HG03039 (cell line): ENCODE measurements around the gene JAK3.
"Not testable (repeated sequence)": the region's sequence is repeated elsewhere in the genome, so short reads cannot be mapped to it uniquely, and the experiment has no call there.

Source experiments
- ATAC-seq: cut with Tn5 transposase; IDR thresholded peaks from one replicate; pipeline ENCODE4 v1.9.1; 2021; ENCODE audit warnings: mild to moderate bottlenecking, moderate library complexity; ENCODE audit not compliant: unreplicated experiment

JAK3 gene

DNA sequence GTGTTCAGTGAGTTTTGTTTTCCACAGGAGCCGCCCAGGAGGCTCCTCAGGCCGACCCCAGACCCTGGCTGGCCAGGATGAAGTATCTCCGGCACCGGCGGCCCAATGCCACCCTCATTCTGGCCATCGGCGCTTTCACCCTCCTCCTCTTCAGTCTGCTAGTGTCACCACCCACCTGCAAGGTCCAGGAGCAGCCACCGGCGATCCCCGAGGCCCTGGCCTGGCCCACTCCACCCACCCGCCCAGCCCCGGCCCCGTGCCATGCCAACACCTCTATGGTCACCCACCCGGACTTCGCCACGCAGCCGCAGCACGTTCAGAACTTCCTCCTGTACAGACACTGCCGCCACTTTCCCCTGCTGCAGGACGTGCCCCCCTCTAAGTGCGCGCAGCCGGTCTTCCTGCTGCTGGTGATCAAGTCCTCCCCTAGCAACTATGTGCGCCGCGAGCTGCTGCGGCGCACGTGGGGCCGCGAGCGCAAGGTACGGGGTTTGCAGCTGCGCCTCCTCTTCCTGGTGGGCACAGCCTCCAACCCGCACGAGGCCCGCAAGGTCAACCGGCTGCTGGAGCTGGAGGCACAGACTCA, 40.0 kb downstream of the JAK3 start:
- no peak for ATAC-seq

DNA sequence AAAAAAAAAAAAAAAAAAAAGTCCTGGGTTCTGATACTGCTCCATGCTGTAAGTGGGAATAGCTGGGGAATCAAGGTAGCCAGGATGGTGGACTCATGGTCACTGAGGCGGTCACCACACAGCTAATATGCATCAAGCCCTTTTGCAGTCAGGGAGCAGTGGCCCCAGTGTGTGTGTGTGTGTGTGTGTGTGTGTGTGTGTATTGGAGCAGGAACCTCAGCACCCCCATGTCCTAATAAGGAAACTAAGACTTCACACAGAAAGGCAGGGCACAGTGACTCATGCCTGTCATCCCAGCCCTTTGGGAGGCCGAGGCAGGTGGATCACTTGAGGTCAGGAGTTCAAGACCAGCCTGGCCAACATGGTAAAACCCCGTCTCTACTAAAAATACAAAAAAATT, 40.8 kb downstream of the JAK3 start:
- ATAC-seq, result no peak

DNA sequence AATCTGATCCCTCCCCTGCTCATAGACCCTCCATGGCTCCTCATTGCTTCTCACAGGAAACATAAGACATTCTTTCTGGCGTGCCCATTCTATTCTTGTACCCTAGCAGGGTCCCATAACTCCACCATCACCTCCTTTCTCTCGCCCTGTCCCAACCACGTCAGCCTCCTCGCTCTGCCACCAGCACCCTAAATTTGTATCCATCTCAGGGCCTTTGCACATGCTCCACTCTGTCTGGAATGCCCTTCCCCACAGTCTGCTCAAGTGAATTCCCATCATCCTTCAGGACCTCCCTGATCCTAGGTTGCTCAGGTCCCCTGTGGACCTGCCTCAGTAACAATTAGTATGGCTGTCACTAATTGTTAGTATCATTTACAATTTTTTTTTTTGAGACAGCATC, 42.4 kb downstream of the JAK3 start:
- ATAC-seq, result no peak

DNA sequence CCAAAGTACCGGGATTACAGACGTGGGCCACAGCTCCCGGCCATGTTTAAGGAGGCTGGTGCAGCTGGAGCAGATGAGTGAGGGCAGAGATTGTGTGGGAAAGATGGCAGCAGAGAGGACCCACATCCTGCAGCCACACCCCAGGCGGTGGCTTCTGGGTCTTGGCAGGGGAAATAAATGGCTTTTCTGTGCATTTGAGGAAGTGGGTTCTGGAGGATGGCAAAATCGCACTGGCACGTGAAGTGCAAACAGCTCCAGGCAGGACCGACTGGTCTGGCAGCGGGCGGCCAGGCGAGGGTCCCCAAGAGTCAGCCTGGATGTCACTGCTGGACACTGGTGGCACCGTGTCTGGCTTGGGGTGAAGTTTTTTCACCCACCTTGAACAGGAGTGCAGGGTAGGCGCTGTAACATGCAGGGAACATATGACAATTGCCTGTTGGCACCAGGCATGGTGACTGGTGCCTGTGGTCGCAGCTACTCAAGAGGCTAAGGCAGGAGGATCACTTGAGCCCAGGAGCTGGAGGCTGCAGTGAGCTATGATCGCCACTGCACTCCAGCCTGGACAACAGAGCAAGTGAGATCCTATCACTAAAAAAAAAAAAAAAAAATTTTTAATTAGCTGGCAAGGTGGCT, 44.4 kb downstream of the JAK3 start:
- no peak for ATAC-seq

DNA sequence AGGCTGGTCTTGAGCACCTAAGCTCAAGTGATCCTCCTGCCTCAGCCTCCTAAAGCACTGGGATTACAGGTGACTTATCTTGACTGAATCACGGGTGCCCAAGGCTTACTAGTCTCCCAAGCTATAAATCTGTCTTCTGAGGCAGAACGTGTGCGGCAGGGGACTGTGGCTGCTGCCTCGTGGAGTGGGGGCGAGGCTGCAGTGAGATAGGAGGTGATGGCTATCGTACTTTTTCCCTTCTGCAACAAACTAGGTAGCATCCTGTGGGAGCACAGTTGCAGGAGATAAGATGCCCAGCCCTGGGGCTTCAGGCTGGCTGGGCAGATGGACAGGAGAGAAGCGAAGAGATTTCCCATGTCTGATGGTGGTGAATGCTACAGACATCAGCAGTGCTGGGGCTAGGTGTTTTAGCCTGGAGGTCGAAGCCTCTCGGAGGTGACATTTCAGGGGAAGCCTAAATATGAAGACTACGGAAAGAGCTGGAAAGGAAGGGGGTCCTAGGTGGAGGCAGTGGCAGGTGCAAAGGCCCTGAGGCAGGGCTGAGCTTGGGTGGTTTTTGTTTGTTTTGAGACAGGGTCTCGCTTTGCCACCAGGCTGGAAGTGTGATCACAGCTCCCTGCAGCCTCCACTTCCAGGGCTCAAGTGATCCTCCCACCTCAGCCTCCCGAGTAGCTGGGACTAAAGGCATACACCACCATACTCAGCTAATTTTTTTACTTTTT, 45.5 kb downstream of the JAK3 start:
- no peak for ATAC-seq

DNA sequence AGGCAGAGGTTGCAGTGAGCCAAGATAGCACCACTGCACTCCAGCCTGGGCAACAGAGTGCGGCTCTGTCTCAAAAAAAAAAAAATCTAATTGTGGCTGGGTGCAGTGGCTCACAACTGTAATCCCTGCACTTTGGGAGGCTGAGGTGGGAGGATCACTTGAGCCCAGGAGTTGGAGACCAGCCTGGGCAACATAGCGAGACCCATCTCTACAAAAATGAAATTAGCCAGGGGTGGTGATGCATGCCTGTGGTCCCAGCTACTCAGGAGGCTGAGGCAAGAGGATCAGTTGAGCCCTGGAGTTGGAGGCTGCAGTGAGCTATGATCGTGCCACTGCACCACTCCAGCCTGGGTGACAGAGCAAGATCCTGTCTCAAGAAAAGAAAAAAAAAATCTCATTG, 49.2 kb downstream of the JAK3 start:
- ATAC-seq, result not testable (repeated sequence)

DNA sequence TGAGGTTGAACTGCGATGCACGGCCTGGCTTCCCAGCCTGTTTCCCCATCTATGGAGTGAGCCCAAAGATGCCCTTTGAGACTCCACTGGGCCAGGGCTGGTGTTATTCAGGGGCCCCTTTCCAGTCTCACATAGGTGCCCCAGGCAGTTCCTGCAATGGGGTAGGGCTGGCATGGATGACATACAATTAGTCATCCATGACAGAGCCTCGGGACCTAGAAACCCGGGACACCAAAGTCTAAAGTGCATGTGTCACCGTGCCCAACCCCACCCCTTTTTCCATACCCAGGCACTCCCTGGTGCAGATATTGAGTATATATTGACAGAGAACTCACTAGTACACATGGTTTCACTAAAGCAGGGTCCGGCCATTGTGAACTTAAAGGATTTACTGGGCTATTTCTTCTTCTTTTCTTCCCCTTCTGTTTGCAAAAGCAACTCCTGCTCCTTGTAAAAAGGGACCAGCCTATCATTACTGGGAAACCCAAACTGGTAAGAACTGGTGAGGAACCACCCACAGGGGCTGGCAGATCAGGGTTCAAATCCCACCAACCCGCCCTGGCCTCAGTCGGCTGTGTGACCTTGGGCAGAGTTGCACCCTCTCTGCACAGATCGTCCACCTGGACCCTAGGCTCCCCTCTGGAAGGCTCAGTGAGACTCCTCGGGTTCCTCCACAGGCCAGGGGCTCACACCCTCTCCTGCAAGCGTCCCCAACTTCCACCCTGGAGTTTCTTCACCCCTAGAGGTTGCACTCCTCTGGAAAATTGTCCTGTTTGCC, 50.2 kb downstream of the JAK3 start:
- no peak for ATAC-seq

DNA sequence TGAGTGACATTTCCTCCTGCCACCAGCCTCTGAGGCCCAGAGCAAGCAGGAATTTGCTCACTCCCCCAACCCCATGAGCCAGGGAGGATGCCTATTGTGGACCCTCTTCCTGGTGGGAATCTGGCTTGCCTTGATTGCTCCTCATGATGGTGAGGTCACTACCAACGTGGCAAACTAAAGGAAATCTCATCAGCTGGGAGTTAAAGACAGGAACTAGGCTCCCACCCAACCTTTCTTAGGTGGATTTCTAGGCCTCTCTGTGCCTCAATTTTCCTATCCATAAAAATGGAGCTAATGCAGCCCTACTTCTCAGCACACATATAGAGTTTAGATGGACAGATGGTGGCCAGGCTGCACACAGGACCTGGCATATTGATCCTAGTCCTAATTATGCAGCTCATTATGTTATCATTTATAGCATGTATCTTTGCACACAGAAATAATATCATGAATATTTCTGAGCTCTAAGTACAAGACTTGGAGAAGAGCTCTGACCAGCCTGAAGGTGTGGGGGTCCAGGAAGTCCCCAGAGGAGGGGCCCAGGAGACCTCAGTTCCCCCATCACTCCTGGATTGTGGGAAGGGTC, 50.9 kb downstream of the JAK3 start:
- no peak for ATAC-seq

DNA sequence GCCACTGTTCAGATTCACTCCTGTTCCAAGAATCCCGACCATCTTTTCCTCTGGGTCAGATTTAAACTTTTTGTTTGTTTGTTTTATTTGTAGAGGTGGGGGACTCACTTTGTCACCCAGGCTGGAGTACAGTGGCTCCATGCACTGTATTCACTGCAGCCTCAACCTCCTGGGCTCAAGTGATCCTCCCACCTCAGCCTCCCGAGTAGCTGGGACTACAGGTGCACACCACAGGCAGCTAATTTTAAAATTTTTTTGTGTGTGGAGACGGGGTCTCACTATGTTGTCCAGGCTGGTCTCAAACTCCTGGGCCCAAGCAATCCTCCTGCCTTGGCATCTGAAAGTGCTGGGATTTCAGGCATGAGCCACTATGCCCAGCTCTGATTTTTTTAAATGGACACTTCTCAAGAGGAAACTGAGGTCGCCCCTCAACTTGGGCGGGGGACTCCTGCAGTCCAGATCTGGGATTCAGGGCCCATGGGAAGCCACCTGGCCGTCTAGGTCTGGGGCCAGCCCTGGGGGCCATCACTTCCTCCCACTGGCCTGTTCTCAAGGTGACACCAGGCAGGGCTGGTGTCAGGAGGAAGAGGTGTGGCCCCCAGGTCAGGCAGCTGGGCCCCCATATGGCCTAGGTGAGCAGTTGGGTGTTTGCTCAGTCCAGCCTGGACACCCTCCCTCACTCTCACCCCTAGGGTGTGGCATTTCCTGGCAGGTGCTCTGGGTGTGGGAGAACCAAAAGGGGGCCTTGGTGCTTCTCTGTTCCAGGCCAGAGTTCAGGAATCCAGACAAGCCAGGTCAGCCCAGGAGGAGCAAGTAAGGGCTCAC, 51.6 kb downstream of the JAK3 start:
- no peak for ATAC-seq

DNA sequence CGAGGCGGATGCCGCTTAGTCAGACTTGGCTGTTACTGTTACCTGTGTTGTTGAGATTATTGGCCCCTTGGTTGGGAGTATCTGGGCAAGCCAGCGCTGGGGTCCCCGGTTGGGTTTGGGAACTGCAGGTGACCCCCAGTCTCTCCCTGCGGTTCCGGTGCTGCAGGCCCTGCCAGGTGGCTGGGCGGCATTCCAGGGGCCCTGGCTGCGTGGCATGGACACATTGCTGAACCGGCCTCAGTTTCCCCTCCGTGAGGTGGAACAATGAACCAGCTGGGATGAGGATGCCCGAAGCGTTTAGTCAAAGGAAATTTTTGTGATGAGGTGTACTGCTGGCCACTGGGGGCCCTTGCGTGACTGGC, 52.3 kb downstream of the JAK3 start:
- ATAC-seq, result no peak

DNA sequence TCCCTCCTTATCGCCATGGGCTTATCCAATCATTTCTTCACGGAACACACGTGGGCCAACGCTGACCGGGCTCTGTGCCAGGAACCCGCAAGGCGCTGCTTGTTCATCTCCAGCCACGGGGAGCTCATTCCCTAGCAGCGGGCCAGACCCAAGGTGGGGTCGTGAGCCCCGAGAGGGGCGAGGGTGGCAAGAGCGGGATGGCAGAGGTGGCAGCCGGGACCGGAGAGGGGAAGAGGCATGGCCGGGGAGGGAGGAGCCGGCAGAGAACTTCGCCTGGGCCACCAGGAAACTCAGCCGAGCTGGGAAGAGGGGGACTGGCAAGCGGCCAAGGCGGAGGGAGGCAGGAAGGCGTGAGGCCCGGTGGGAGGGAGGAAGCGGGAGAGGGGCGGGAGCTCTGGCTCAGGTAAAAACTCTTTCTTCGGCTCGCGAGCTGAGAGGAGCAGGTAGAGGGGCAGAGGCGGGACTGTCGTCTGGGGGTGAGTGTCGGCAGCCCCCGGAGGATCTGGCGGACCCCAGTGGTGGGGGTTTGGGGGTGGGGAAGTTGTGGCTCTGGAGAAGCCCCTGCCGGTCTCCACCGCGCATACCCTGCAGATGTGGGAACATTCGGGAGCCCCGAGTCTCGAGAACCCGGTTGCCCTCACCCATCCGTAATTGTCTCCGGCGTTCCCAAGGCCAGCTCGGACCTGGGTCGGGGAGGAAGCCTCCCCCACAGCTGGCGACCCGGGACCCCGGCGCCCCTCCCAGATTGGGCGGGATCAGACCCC, 52.9 kb downstream of the JAK3 start, which contains the start of gene B3GNT3:
B3GNT3 (plus strand) TSS at position 408 of the 764 bp plus-strand sequence. CDS start 12,670 bp downstream, outside the sequence.
- ATAC-seq, result no peak

DNA sequence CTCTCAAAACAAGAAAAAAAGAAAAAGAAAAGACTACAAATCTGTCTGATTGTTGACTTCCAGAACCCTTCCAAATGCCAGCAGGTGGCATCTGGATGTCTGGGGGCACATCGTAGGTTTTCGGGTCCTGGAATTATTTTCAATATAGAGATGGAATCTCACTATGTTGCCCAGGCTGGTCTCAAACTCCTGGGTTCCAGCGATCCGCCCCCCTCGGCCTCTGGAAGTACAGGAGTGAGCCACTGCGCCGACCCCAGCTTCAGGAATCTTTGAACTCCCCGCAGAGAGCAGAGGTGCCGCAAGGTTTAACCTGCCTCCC, 53.4 kb downstream of the JAK3 start:
- ATAC-seq, result no peak

DNA sequence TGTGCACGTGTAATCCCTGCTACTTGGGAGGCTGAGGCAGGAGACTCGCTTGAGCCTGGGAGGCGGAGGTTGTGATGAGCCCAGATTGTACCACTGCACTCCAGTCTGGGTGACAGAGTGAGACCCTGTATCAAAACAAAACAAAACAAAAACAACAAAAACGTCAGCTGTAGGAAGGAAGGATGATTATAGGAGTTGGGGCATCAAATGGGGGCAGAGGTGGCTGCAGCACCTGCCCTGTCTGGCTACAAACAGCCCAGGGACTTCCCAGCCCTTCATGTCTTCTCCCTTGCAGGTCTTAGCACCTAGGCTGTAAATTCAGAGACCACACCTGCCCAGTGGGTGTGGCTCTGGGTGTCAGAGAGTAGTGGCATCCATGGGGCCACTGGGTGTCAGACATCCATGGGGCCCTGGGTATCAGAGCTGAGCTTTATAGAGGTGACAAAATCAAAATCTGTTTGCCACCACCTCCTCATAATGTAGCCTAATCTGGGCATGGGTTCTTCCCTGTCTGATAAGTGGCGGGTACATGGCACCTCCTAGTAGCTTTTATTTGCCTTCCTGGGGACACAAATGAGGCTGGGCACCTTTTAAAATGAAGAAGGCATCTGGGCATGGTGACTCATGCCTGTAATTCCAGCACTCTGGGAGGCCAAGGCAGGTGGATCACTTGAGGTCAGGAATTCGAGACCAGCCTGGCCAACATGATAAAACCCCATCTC, 57.6 kb downstream of the JAK3 start:
- no peak for ATAC-seq

DNA sequence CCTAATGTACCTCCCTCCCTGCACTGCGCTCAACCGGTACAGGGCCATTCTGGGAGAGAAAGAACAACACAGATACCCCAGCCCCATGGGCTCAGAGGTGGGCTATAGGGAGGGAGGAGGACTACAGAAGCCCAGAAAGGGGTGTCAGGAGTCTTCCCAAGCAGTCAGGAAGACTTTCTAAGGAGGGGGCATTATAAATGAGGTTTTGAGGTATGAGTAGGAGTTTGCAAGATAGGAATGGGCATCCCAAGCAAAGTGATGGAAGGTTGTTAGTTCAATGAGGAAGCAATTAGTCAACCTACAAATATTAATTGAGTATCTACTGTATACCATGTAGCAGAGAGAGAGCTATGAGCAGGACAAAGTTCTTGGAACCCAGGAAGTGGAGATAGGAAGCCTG, 59.1 kb downstream of the JAK3 start:
- no peak for ATAC-seq

DNA sequence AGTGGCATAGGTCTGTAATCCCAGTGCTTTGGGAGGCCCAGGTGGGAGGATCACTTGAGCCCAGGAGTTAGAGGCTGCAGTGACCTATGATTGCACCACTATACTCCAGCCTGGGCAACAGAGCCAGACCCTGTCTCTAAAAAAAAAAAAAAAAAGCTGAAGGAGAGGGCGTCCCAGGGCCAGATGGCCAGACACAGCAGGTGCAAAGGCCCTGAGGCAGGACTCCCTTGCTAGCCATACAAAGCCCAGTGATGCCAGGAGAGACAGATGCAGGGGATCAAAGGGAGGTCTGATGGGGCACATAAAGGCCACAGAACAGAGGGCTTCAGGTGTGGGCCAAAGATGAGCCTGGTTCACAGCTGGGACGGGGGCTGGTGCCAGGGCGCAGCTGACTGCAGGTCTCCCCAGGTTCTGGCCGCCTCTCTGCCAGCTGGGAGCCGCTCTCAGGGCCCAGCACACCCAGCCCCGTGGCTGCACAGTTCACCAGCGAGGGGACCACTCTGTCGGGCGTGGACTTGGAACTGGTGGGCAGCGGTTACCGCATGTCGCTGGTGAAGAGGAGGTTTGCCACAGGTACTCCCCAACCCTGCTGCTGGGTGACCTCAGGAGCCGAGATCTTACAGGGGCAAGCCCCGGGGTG, 60.4 kb downstream of the JAK3 start:
- ATAC-seq, result no peak

DNA sequence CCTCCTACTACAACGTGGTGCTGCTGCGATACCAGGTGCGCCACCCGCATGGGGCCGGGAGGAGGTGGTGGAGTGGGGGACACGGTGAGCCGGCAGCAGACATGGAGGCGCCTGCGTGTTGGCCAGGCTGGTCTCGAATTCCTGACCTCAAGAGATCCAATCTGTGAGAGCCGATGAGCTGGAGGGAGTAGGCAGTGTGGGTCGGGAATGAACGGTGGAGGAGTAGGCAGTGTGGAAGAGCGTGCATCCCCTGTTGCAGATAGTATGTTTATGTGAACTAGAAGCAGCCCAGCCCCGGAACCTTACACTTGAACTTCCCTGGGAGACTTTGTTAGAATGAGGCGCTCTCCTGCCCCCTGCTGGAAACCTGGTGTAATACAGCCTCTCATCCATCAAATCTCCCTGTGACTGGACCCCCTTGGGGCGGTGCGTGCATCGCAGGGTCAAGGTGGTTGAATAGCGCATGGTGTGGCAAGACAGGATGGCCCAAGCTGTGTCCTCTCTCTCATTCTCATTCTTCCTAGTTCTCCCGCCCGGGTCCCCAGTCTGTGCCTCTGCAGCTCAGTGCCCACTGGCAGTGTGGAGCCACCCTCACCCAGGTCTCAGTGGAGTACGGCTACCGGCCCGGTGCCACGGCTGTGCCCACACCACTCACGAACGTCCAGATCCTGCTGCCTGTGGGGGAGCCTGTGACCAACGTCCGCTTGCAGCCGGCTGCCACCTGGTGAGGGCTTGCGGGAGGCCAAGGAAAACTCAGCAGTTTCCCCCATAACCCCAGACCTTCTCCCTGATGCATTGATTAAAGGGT, 63.4 kb downstream of the JAK3 start:
- ATAC-seq, result no peak

DNA sequence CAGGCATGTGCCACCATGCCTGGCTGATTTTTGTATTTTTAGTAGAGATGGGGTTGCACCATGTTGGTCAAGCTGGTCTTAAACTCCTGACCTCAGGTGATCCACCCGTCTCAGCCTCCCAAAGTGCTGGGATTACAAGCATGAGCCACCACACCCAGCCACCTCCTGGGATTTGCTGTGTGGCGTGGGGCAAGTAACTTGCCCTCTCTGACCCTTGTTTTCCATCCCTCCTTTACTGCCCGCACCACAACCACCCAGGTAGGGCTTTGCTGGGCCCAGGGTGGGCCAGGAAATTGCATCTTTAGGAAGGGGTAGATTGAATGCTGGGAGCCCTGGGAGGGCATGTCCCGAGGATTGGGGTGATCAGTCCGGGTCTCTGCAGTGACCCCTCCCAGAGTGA, 64.1 kb downstream of the JAK3 start:
- ATAC-seq, result not testable (repeated sequence)

DNA sequence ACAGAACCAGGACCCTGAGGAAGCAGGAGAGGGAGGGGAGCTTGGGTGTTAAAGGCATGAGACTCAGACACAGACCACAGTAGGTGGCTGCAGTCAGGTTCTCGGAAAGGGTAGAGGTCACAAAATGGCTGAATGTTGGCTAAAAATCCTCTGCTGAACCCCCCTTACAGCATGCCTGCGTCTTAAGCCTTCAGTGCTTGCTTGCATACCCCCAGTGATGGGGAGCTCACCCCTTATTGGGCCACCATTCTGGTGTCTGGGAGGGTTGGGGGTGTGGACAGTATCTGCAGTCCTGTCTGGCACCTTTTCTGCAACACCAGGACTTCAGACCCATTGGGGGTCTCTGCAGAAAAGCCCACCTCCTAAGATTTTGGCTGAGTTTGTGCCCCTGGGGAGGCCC, 67.0 kb downstream of the JAK3 start:
- ATAC-seq, result no peak
